ENCODE measurements around the gene GPT2. TPM values are rescaled to one million over a fixed set of nuclear protein-coding genes. Genes with fewer than 3 reads are reported as not detected.
"Not testable (repeated sequence)": the region's sequence is repeated elsewhere in the genome, so short reads cannot be mapped to it uniquely, and the experiment has no call there.

The GPT2 gene
- polyA plus RNA-seq, 3 donors: 23.7 to 27.2 (median 24.9) TPM

DNA sequence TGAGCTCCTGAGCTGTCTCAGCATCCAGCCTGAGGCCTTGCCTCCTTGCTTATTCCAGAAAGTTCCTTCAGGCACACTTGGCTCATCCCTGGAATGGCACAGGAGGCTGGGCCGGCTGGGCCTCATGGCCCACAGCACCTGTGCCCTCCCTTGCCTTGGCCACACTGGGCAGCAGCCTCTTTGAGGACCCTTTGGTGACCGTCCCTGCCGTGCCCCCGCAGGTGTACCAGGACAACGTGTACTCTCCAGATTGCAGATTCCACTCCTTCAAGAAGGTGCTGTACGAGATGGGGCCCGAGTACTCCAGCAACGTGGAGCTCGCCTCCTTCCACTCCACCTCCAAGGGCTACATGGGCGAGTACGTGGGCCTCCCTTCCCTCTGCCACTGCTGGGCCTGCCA, 34.2 kb downstream of the GPT2 start:
- DNase-seq (ENCODE audit: low read depth in 3 of 3, low spot score in 2 of 3): no peak

DNA sequence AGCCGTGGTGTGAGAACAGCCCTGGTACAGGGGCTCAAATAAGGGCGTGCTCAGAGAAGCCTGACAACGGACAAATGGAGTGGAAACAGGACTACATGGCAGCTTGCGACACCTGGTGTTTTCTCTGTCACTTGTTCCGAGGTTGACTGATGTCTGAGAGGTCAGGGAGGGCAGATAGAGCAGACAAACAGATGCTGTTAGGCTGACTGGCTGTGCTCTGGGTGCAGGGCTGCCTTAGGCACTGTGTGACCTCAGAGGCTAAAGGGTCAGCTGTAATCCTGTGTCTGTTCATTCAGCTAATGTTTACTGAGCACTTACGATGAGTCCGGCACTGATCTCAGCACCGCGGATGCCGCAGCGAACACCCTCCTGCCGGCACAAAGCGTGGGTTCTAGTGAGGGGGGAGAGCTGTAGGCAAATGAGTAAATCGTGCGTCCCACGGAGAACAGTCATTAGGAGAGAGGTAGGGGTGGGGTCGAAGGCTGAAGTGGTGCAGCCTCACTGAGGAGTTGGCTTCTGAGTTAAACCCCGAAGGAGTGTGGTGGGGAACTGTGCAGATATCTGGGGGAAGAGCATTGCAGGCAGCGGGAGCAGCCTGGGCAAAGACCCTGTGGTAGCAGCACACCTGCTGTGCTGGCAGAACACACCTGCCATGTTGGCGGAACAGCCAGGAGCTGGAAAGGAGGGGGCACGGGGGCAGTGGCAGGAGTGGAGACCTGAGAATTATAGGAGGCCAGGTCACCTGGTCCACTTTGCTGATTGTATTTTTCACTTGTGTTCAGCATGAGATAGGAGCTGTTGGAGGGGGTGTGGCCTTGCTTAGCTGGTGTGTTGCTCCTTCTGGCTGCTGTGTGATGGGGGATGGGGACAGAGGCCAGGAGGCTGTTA, 35.0 kb downstream of the GPT2 start:
- DNase-seq (ENCODE audit: low read depth in 3 of 3, low spot score in 2 of 3): no peak

DNA sequence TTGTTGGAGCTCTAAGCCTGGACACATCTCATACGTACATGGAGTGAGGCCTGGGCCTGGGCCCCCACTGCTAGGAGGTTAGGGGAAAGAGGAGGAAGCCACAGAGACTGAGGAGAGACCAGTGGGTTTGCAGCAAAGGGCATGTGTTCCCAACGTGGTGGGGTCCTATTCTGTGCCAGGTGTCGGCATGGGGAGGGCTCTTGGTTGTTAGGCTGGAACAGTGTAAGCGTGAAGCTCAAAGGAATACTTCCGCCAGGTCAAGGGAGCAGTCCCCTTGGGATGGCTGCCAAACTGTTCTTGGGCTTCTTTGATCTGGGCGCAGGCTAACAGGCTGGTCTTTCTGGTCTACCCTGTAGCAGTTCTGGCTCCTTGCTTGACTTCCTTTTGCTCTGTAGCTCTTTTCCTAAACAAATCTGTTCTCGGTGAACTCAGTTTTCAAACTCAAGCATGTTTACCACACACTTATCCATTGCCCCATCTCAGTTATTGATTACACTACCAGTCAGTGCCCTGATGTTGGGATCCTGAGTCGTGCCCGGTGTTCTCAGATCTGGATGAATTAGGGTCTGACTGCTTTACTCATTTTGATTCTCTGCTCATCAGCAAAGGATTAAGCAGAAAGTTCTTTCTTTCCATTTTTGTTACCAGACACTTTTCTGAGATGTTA, 36.4 kb downstream of the GPT2 start:
- no peak for DNase-seq (ENCODE audit: low read depth in 3 of 3, low spot score in 2 of 3)

DNA sequence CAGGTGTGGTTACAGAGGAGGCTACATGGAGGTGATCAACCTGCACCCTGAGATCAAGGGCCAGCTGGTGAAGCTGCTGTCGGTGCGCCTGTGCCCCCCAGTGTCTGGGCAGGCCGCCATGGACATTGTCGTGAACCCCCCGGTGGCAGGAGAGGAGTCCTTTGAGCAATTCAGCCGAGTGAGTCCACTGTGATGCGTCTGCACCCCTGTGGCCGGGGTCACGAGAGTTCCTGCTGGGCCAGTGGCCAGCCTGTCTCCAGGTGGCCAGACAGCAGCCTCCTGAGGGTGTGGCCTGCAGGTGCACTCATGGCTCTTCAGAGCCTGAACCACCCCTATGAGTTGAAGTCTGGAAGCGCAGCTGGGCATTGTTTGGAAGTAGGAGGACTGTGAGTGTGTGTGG, 38.1 kb downstream of the GPT2 start:
- DNase-seq (ENCODE audit: low read depth in 3 of 3, low spot score in 2 of 3): no peak

DNA sequence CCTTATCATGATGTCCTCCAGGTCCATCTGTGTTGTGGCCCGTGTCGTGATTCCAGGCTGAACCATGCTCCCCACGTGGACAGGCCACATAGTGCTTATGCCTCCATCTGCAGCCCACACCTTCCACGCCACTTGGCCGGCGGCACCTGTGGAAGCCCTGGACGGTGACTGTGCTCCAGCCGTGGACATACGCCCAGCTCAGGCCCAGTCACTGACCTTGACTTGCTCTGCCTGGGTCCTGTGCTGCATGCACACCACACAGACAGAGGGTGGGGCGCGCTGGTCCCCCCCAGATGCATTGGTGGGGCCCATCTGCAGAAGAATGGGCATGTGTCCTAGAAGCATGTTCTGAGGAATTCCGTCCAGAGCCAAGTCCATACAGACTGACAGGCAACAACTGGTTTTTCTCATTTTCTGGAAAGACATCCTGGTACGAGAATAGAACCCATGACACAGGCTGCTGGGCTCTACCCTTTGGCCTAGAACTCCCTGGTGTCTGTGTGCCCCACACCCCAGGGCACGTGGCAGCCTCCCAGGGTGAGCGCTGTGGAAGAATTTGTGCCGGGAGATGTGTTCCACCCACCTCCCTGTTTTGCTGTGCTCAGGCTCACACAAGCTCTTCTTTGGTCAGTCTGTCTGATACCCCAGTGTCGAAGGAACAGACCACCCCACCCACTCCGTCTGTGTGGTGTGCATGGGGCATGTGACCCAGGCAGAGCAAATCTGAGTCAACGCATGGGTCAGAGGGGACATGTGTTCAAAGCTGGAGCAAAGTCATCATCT, 39.5 kb downstream of the GPT2 start:
- no peak for DNase-seq (ENCODE audit: low read depth in 3 of 3, low spot score in 2 of 3)

DNA sequence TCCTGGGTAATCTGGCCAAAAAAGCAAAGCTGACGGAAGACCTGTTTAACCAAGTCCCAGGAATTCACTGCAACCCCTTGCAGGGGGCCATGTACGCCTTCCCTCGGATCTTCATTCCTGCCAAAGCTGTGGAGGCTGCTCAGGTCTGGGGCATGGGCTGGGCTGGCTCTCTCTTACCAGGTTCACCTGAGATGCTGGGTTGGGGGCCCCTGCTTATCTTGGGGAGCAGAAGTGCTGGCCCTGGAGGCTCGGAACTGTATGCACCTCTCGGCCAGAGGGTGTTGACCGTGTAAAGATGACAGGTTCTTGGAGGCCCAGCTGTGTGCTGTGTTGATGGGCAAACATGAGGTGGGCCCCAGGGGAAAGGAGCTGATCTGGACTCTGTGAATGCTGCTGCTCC, 40.2 kb downstream of the GPT2 start:
- DNase-seq (ENCODE audit: low read depth in 3 of 3, low spot score in 2 of 3): no peak

DNA sequence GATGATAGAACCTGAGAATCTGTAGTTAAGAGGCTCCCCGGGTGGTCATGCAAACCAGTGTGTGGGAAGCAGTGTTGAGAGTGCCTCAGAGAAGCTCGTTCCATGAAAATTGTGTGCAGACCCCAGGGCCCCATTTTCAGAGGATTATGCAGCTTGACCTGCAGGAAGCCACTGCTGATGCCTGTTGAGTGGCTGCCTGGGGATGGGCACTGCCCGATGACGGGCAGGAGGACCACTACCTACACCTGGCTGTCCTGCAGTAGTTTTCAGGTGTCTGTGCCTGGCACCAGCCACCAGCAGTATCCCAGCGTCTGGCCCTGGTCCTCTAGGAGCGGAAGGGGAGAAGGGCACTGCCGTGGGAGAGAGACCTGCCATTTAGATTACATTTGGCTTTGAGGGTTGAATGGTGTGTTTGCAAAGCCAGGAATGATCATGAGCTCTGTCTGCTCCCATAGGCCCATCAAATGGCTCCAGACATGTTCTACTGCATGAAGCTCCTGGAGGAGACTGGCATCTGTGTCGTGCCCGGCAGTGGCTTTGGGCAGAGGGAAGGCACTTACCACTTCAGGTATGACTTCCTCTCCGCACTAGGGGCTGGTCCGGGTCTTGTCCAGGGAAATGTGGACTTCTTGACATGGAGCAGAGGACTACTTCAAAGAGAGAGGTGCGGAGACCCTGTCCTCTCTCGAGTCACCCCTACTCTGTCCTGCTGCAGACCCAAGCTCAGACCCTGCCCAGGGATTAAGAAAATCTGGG, 42.5 kb downstream of the GPT2 start:
- DNase-seq (ENCODE audit: low read depth in 3 of 3, low spot score in 2 of 3): no peak

DNA sequence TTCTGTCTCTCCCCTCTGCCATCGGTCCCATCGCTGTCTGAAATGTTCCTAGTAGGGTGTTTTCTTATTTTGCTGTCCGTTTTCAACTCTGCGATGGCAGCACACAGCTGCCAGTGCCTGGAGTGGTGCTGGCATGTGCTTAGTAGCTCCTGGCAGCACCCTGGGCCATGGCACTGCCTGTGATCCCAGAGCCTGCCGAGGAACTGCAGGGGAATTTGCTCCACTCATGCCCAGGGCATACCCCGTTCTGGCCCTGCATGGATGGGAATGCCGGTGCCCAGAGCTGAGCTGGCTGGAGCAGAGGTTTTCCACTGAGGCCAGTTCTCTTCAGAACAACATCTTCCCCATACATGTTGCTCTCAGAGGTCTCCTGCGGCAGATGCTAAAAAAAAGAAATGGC, 43.1 kb downstream of the GPT2 start:
- DNase-seq (ENCODE audit: low read depth in 3 of 3, low spot score in 2 of 3): no peak

DNA sequence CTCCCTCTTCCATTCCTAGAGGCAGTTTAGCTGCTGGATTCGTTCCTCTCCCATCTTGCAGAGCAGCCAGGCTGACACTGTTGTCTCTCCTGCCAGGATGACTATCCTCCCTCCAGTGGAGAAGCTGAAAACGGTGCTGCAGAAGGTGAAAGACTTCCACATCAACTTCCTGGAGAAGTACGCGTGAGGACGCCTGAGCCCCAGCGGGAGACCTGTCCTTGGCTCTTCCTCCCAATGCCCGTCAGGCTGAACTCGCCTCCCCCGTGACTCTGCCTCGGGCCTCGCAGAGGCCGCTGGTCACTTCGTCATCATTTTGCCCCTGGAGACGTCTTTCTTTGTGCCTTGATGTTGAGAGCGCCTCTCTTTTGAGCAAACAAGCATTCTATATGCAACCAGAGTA, 44.6 kb downstream of the GPT2 start:
- no peak for DNase-seq (ENCODE audit: low read depth in 3 of 3, low spot score in 2 of 3)

DNA sequence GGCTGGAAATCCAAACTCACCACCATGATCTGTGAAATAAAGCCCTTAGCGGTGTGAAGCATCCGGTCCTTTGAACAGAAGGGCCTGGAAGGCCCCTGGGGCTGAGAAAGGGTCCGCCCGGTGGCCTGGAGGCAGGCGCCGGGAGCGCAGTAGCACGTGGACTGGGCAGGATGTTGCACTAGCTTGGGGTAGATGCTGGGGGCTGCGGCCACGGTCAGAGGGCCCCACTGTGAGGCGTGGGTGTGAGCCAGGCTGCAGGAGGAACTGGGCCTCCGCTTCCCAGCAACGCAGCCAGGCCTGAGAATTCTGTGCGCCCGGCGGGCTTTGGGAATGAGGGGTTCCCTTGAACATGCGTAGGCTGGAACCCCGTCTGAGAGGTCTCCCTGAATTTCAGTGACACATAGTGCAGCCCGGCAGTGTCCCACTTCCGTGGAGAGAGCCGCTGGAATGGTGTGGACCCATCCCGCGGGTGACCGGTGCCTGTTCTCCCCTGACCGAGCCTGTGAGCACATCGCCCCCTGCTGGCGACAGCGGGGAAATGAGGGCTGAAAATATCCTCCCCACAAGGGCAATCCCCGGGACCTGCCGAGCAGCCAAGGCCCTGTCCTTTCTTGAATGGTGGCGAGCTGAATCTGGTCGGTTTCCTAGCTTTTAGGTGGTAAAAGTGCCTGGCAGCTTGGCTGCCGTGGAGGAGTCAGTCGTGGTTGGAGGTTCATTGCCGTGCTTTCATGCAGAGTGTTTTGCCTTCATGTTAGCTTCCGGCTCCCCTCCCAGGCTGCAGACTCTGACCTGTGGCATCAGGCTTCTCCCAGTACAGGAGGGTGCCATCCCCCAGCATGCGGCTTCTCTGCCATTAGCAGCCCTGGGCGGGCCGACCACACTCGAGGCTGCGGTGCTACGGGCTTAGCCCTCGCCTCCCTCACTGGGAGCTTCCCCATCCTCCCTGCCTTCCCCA, 45.5 kb downstream of the GPT2 start:
- DNase-seq (ENCODE audit: low read depth in 3 of 3, low spot score in 2 of 3): no peak

DNA sequence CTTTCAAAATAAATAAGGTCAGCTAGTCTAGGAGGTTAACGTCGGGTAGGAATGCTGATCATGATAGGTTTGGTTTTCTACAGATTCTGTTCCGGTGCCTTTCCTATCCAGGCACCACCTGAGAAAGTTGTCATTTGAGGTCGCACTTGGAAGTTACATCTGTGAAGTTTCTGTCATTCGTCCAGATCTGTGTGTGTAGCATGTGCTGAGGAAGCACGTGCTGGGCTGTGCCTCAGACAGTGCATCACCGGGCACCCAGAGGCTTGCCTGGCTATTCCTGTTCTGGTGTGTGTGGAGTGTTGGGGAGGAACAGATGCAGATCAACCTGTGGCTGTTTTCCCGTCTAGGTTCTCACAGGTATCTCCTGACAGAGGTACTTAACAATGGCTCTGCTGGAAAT, 46.7 kb downstream of the GPT2 start:
- DNase-seq (ENCODE audit: low read depth in 3 of 3, low spot score in 2 of 3): no peak

DNA sequence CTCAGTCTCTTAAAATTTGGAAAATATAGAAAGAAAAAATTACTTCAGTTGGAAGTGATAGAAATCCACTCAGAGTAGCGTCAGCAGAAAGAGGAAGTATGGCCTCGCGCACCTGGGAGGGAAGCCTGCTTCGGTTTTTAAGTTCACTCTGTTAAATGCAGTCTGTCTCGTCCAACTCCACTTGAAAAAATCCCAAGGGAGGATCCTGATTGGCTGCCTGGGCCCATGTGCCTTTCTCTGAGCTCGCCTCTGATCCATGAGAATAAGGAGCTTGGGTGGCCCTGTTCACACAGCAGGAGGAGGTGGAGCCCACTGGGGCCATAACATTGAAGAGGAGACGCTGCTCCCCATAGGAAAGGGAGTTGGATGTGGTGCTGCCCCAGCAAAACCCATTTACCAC, 48.6 kb downstream of the GPT2 start:
- DNase-seq (ENCODE audit: low read depth in 3 of 3, low spot score in 2 of 3): no peak

DNA sequence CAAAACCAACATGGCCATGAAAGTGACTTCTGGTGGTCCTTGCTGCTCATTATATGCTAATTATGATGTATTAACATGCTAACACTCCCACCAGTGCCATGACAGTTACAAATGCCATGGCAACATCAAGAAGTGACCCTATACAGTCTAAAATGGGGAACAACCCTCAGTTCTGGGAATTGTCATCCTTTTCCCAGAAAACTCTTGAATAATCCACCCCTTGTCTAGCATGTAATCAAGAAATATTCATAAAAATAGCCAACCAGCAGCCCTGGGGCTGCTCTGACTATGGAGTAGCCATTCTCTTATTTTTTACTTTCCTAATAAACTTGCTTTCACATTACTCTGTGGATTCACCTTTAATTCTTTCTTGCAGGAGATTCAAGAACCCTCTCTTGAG, 53.4 kb downstream of the GPT2 start:
- DNase-seq (ENCODE audit: low read depth in 3 of 3, low spot score in 2 of 3): no peak

DNA sequence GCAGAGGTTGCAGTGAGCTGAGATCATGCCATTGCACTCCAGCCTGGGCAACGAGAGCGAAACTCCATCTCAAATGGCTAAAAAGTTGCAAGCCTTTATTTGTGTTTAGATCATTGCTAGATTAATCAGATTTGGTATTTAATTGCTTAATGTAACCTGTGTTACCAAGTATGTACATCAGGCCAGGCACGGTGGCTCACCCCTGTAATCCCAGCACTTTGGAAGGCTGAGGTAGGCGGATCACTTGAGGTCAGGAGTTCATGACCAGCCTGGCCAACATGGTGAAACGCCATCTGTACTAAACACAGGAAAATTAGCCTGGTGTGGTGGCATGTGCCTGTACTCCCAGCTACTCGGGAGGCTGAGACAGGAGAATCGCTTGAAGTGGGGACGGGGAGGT, 60.6 kb downstream of the GPT2 start:
- not testable (repeated sequence) for DNase-seq (ENCODE audit: low read depth in 3 of 3, low spot score in 2 of 3)

DNA sequence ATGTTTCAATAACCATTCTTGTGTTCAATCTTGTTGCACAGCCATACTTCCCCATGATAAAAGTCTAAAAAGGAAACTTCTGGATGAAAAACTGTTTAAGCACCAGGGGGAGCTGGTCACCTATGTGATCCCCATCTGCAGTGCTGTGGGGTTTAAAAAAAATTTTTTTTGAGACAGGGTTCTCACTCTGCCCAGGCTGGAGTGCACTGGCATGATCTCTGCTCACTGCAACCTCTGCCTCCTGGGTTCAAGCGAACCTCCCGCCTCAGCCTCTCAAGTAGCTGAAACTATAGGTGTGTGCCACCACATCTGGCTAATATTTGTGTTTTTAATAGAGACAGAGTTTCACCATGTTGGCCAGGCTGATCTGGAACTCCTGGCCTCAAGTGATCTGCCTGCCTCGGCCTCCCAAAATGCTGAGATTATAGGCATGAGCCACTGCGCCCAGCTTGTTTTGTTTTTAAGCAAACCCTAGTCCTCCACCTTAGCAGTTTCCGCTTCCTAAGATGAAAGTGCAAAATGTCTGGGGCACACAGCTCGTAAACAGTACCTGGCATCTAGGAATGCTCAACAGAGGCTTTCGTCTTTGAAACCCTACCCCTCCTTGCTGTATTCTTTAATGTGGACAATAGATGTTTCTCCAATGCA, 63.9 kb downstream of the GPT2 start:
- peak in 2 of 3 donors; percentile 15 to 16 for DNase-seq (ENCODE audit: low read depth in 3 of 3, low spot score in 2 of 3)

DNA sequence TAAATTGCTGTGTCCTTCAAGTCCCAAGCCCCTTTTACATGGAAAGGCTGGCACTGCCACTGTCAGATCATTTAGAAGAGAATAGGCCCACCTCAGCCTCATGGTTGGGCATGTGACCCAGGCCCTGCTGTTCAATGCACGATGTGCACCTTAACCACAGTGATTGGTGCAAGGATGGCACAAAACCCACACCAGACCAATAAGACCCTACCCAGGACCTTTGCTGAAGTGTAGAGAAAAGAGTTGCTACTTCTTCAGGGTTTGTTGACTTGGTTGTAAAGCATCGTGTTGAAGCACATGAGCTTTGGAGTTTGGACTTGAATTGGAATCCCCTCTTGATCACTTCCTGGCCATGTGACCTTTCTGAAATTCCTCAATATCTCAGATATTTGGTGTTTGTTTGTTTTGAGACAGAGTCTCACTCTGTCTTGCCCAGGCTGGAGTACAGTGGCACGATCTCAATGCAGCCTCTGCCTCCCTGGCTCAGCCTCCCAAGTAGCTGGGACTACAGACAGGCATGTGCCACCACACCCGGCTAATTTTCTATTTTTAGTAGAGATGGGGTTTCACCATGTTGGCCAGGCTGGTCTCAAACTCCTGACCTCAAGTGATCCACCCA, 64.5 kb downstream of the GPT2 start:
- DNase-seq (ENCODE audit: low read depth in 3 of 3, low spot score in 2 of 3): no peak

DNA sequence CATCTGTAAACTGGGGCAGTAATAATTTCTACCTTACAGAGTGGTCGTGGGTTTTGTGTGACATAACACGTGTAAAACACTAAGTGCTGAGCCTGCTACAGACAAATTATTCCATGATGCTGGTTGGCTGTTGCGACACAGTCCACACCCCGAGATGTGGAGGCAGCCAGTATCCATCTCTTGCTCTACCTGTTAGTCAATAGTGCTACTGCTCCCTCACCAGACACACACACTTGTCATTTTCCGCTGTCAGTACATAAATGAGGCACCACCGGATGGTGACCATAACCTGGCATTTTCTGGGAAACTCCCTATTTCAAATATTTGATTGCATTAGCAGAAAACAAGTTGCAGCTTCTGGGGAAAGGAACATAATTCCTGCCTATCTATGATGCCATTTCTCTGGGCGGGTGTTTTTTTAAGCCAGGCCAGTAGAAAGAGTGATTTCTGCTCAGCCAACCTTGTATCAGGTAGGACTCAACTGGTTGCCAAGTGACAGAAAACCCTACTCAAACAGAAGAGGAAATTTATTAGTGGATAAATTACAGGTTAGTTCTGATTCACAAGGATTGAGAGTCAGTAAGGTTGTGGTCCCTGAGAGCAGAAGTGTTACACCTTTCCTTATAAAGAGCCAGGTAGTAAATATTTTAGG, 65.2 kb downstream of the GPT2 start:
- DNase-seq (ENCODE audit: low read depth in 3 of 3, low spot score in 2 of 3): no peak

DNA sequence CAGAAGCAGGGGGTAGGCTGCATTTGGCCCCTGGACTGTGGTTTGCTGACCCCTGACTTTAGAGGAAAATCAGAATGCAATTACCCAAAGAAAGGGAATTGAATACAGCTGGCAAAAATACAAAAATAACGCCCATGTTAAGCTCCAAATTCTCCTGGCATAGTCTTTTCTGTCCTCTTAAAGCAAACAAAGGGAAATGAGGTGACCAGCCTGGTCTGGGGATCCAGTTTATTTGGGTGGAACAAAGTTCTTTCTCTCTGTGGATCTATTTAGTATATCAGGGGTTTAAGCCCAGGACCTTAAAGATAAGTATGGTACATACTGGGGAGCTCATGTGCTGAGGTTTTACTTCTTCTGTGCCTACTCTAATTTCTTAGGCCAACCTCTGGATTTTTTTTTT, 65.8 kb downstream of the GPT2 start:
- DNase-seq (ENCODE audit: low read depth in 3 of 3, low spot score in 2 of 3): no peak

Measured in right renal cortex interstitium (tissue), 3 donors.